22Rv1 (cell line): Measurements from ENCODE around the gene TAF3.

Experiments used
- H3K27ac ChIP-seq: fragments of 450-650 bp; 2 replicates; pipeline ENCODE4 v1.5.1; 2017
- CTCF ChIP-seq: fragments of 450-650 bp; IDR thresholded peaks from 2 replicates; pipeline ENCODE4 v1.5.1; 2017; ENCODE audit warnings: mild to moderate bottlenecking
- ZFX ChIP-seq: fragments of 450-650 bp; IDR thresholded peaks from 2 replicates; pipeline ENCODE4 v1.6.1; 2017; ENCODE audit warnings: antibody characterized with exemption, borderline replicate concordance

TAF3 gene

GRCh38 chr10:7968510-7969112 is 150.3 kb downstream of the TAF3 start:
- H3K27ac ChIP-seq, result no peak overlapping the region
- TF ChIP-seq CTCF (no peak), ZFX (no peak)

- TF ChIP-seq CTCF, result no peak
- no peak for TF ChIP-seq ZFX
- H3K27ac ChIP-seq, result no peak overlapping the region
These were observed 151.3 kb downstream of the TAF3 start for GRCh38 chr10:7969623-7970022.

- no peak overlapping the region for H3K27ac ChIP-seq
- TF ChIP-seq ZFX (no peak), CTCF (no peak)
These were observed 153.6 kb downstream of the TAF3 start for GRCh38 chr10:7971949-7972348.

GRCh38 chr10:7972367-7972766 is 154.1 kb downstream of the TAF3 start:
- no peak for TF ChIP-seq ZFX
- no peak for TF ChIP-seq CTCF
- H3K27ac ChIP-seq, result no peak overlapping the region

- H3K27ac ChIP-seq, result no peak overlapping the region
- TF ChIP-seq CTCF, result no peak
- TF ChIP-seq ZFX, result no peak
These were observed 161.9 kb downstream of the TAF3 start for GRCh38 chr10:7980196-7980595.

GRCh38 chr10:7982727-7983126 is 164.4 kb downstream of the TAF3 start:
- TF ChIP-seq ZFX, result no peak
- TF ChIP-seq CTCF, result no peak
- no peak overlapping the region for H3K27ac ChIP-seq

- no peak overlapping the region for H3K27ac ChIP-seq
- TF ChIP-seq CTCF (no peak), ZFX (no peak)
These were observed 166.0 kb downstream of the TAF3 start for GRCh38 chr10:7984325-7984724.
